WTC11 (cell line): Measurements from ENCODE around the gene OXSR1. TPM values are rescaled to one million over a fixed set of nuclear protein-coding genes. Genes with fewer than 3 reads are reported as not detected.
A peak's percentile ranks its signal among the peaks of the same experiment; 100 is the strongest.

Experiments used
- ATAC-seq: fragments of 200-7000 bp; cut with Tn5 transposase; 2 replicates; pipeline ENCODE4 v1.10.0; 2021; ENCODE audit warnings: mild to moderate bottlenecking, moderate library complexity
- CTCF ChIA-PET: fragments of 300-600 bp; sonication (Branson Sonifier 250); formaldehyde crosslinking; loops from one replicate; lab custom pipeline; 2021; ENCODE audit warnings: antibody characterized with exemption; lab: Charles Lee
- POLR2A ChIA-PET: fragments of 350-600 bp; sonication (Branson Sonifier 250); formaldehyde crosslinking; loops from one replicate; lab custom pipeline; 2021; ENCODE audit warnings: antibody characterized with exemption; lab: Charles Lee
- DNase-seq: peaks from one replicate; pipeline ENCODE4 v3.0.0; 2021; ENCODE audit warnings: low spot score
- H3K27ac Mint-ChIP-seq: 2 replicates; pipeline ENCODE4 v1.8.0; 2021; ENCODE audit warnings: mixed read lengths
- H3K27me3 Mint-ChIP-seq: 2 replicates; pipeline ENCODE4 v1.8.0; 2021; ENCODE audit warnings: low read depth, mild to moderate bottlenecking, moderate library complexity, mixed read lengths
- H3K36me3 Mint-ChIP-seq: 2 replicates; pipeline ENCODE4 v1.8.0; 2021; ENCODE audit warnings: mixed read lengths
- H3K4me1 Mint-ChIP-seq: 2 replicates; pipeline ENCODE4 v1.8.0; 2022; ENCODE audit warnings: mixed read lengths
- H3K4me3 Mint-ChIP-seq: 2 replicates; pipeline ENCODE4 v1.8.0; 2021; ENCODE audit warnings: mild to moderate bottlenecking, moderate library complexity, mixed read lengths
- H3K9me3 Mint-ChIP-seq: 2 replicates; pipeline ENCODE4 v1.8.0; 2021; ENCODE audit warnings: mixed read lengths
- AR ChIP-seq: fragments of 250-450 bp; sonication (Bioruptor Pico); IDR thresholded peaks from 2 replicates; pipeline ENCODE4 v1.9.0; 2021; ENCODE audit warnings: mild to moderate bottlenecking
- CBFB ChIP-seq: sonication (generic); formaldehyde crosslinking; IDR thresholded peaks from 2 replicates; pipeline ENCODE4 v1.8.1; 2022; ENCODE audit warnings: mild to moderate bottlenecking, low read depth, missing genetic modification reagents
- CREB1 ChIP-seq: sonication (generic); formaldehyde crosslinking; IDR thresholded peaks from 2 replicates; pipeline ENCODE4 v1.8.0; 2023; ENCODE audit warnings: mild to moderate bottlenecking, missing genetic modification reagents
- CTCF ChIP-seq: fragments of 200-600 bp; IDR thresholded peaks from 2 replicates; pipeline ENCODE4 v1.8.0; 2022; ENCODE audit warnings: antibody characterized with exemption
- FOXP1 ChIP-seq: sonication (generic); formaldehyde crosslinking; IDR thresholded peaks from 2 replicates; pipeline ENCODE4 v1.8.0; 2022; ENCODE audit warnings: missing genetic modification reagents, mild to moderate bottlenecking, moderate library complexity, borderline replicate concordance
- GRHL2 ChIP-seq: fragments of 250-450 bp; sonication (Bioruptor Pico); IDR thresholded peaks from 2 replicates; pipeline ENCODE4 v1.8.0; 2022; ENCODE audit warnings: mild to moderate bottlenecking, moderate library complexity; ENCODE audit not compliant: insufficient replicate concordance, severe bottlenecking
- GTF2I ChIP-seq: fragments of 250-450 bp; sonication (Bioruptor Pico); conservative IDR thresholded peaks from 2 replicates; pipeline ENCODE4 v1.4.0; 2021; ENCODE audit warnings: mild to moderate bottlenecking
- IRF2 ChIP-seq: sonication (generic); formaldehyde crosslinking; IDR thresholded peaks from 2 replicates; pipeline ENCODE4 v1.8.0; 2022; ENCODE audit warnings: low read depth, missing genetic modification reagents, borderline replicate concordance
- JUN ChIP-seq: sonication (generic); formaldehyde crosslinking; IDR thresholded peaks from 2 replicates; pipeline ENCODE4 v1.8.0; 2023; ENCODE audit warnings: mild to moderate bottlenecking, missing genetic modification reagents
- KAT7 ChIP-seq: sonication (generic); formaldehyde crosslinking; IDR thresholded peaks from 2 replicates; pipeline ENCODE4 v1.8.1; 2023; ENCODE audit warnings: missing genetic modification reagents, mild to moderate bottlenecking, borderline replicate concordance
- MXD4 ChIP-seq: fragments of 250-450 bp; sonication (Bioruptor Pico); IDR thresholded peaks from 2 replicates; pipeline ENCODE4 v1.8.0; 2021; ENCODE audit warnings: mild to moderate bottlenecking, moderate library complexity, borderline replicate concordance
- NFYB ChIP-seq: sonication (generic); formaldehyde crosslinking; conservative IDR thresholded peaks from 2 replicates; pipeline ENCODE4 v1.8.0; 2022; ENCODE audit warnings: low read depth, missing genetic modification reagents
- NR1H2 ChIP-seq: sonication (generic); formaldehyde crosslinking; IDR thresholded peaks from 2 replicates; pipeline ENCODE4 v1.9.0; 2021; ENCODE audit warnings: mild to moderate bottlenecking, moderate library complexity, missing genetic modification reagents
- OVOL2 ChIP-seq: fragments of 250-450 bp; sonication (Bioruptor Pico); IDR thresholded peaks from 2 replicates; pipeline ENCODE4 v1.9.0; 2021; ENCODE audit warnings: mild to moderate bottlenecking, borderline replicate concordance
- PRDM15 ChIP-seq: sonication (generic); formaldehyde crosslinking; IDR thresholded peaks from 2 replicates; pipeline ENCODE4 v1.8.0; 2022; ENCODE audit warnings: missing genetic modification reagents
- PREB ChIP-seq: sonication (generic); formaldehyde crosslinking; IDR thresholded peaks from 2 replicates; pipeline ENCODE4 v1.8.1; 2022; ENCODE audit warnings: mild to moderate bottlenecking, missing genetic modification reagents, moderate library complexity, borderline replicate concordance
- SP1 ChIP-seq: sonication (generic); formaldehyde crosslinking; conservative IDR thresholded peaks from 2 replicates; pipeline ENCODE4 v1.8.1; 2022; ENCODE audit warnings: missing genetic modification reagents
- TEAD4 ChIP-seq: sonication (generic); formaldehyde crosslinking; IDR thresholded peaks from 2 replicates; pipeline ENCODE4 v1.8.0; 2022; ENCODE audit warnings: mild to moderate bottlenecking, missing genetic modification reagents
- USF1 ChIP-seq: sonication (generic); formaldehyde crosslinking; IDR thresholded peaks from 2 replicates; pipeline ENCODE4 v1.8.0; 2022; ENCODE audit warnings: mild to moderate bottlenecking, missing genetic modification reagents
- ZNF396 ChIP-seq: fragments of 250-450 bp; sonication (Bioruptor Pico); IDR thresholded peaks from 2 replicates; pipeline ENCODE4 v1.8.0; 2021; ENCODE audit warnings: mild to moderate bottlenecking, moderate library complexity, borderline replicate concordance
- total RNA-seq: library from RNA; stranded (reverse); gene quantifications from 3 replicates; pipeline ENCODE4 v1.2.3, GENCODE V29; 2021

Gene OXSR1
- total RNA-seq, 1 experiment from 2014 or later, result 50.6 TPM

- POLR2A ChIA-PET, result interaction anchor here (0.7 kb wide), 1 partner anchor 44 kb away, joined by 5 read pairs; no protein-coding TSS in a partner anchor
- DNase-seq, result no peak
- H3K4me1 Mint-ChIP-seq, result peaks cover 7% of the 10 kb centered on the region
- TF ChIP-seq JUN (CRISPR knock-in tag), result no peak
- TF ChIP-seq, all 79 proteins: peak for 0
- Mint-ChIP-seq H3K36me3 (peaks cover 15% of the 10 kb centered on the region), H3K9me3 (no peaks in the 10 kb centered on the region), H3K27ac (peak overlapping the region; percentile 35), H3K4me3 (no peak overlapping the region), H3K27me3 (no peaks in the 10 kb centered on the region)
- CTCF ChIA-PET, result interaction anchor here (0.7 kb wide), 1 partner anchor 878 kb away, joined by 5 read pairs; no protein-coding TSS in a partner anchor
- ATAC-seq, result no peak
These were observed 44.9 kb downstream of the OXSR1 start for GRCh38 chr3:38210141-38210757.

- no peak for TF ChIP-seq CBFB (CRISPR knock-in tag)
- TF ChIP-seq MXD4 (CRISPR knock-in tag), result no peak
- no peak for TF ChIP-seq NR1H2 (CRISPR knock-in tag)
- TF ChIP-seq PREB (CRISPR knock-in tag), result no peak
- Mint-ChIP-seq H3K36me3 (peaks cover 21% of the 10 kb centered on the region), H3K4me3 (no peak overlapping the region), H3K9me3 (no peaks in the 10 kb centered on the region), H3K4me1 (peaks cover 6% of the 10 kb centered on the region), H3K27me3 (no peaks in the 10 kb centered on the region), H3K27ac (no peak overlapping the region)
- DNase-seq (no peak), ATAC-seq (no peak)
- ChIA-PET CTCF (no interaction called here), POLR2A (no interaction called here)
These were observed 46.8 kb downstream of the OXSR1 start for GRCh38 chr3:38212141-38212540.

GRCh38 chr3:38214560-38214959 lies 49.2 kb downstream of the OXSR1 start:
- CTCF ChIA-PET, result interaction anchor here (0.7 kb wide), 1 partner anchor 93 kb away, joined by 3 read pairs; no protein-coding TSS in a partner anchor
- TF ChIP-seq FOXP1 (no peak), NFYB (CRISPR knock-in tag) (no peak), GRHL2 (CRISPR knock-in tag) (no peak), PRDM15 (CRISPR knock-in tag) (no peak), ZNF396 (CRISPR knock-in tag) (no peak), KAT7 (CRISPR knock-in tag) (no peak), CTCF (no peak), NR1H2 (CRISPR knock-in tag) (no peak), OVOL2 (no peak), USF1 (CRISPR knock-in tag) (no peak), CREB1 (CRISPR knock-in tag) (no peak), TEAD4 (no peak), SP1 (CRISPR knock-in tag) (no peak), IRF2 (no peak), AR (no peak), PREB (CRISPR knock-in tag) (no peak), GTF2I (no peak)

More at GRCh38 chr3:38214560-38214959, 49.2 kb downstream of the OXSR1 start:
- Mint-ChIP-seq H3K9me3 (no peaks in the 10 kb centered on the region), H3K4me1 (peaks cover 3% of the 10 kb centered on the region; the same call in 1 of the 2 replicates), H3K36me3 (peaks cover 13% of the 10 kb centered on the region), H3K27ac (no peak overlapping the region), H3K27me3 (no peaks in the 10 kb centered on the region), H3K4me3 (no peak overlapping the region)
- DNase-seq, result no peak
- no peak for ATAC-seq
- POLR2A ChIA-PET, result no interaction called here
